CD4-positive, alpha-beta T cell treated with Interleukin-1 beta for 1 hour (primary cell): ENCODE results near the gene GALNT10.

Experiments
- DNase-seq, 2 donors: peaks; one replicate each; pipeline ENCODE4 v3.0.0-alpha.2; 2020 to 2022

The GALNT10 gene

GRCh38 chr5:154329519-154330040 lies 139.0 kb downstream of the GALNT10 start:
- no peak for DNase-seq

- no peak for DNase-seq
Measured at GRCh38 chr5:154330097-154330667, 139.6 kb downstream of the GALNT10 start.

- DNase-seq, result no peak
Measured at GRCh38 chr5:154331232-154331631, 140.7 kb downstream of the GALNT10 start.

GRCh38 chr5:154331924-154332323 lies 141.4 kb downstream of the GALNT10 start:
- DNase-seq, result no peak

GRCh38 chr5:154332451-154332850 lies 141.9 kb downstream of the GALNT10 start:
- DNase-seq, result no peak

- no peak for DNase-seq
Measured at GRCh38 chr5:154333016-154333415, 142.5 kb downstream of the GALNT10 start.

- DNase-seq, result no peak
Measured at GRCh38 chr5:154334406-154335064, 144.0 kb downstream of the GALNT10 start.

GRCh38 chr5:154335065-154335448 lies 144.5 kb downstream of the GALNT10 start:
- DNase-seq, result no peak

GRCh38 chr5:154341620-154342019 lies 151.1 kb downstream of the GALNT10 start:
- no peak for DNase-seq

GRCh38 chr5:154342211-154342610 lies 151.7 kb downstream of the GALNT10 start:
- no peak for DNase-seq

- DNase-seq, result no peak
Measured at GRCh38 chr5:154342963-154343362, 152.4 kb downstream of the GALNT10 start.

- no peak for DNase-seq
Measured at GRCh38 chr5:154344461-154344860, 153.9 kb downstream of the GALNT10 start.

- DNase-seq, result no peak
Measured at GRCh38 chr5:154345255-154345952, 154.9 kb downstream of the GALNT10 start.

- DNase-seq, result no peak
Measured at GRCh38 chr5:154346427-154346826, 155.9 kb downstream of the GALNT10 start.

GRCh38 chr5:154349626-154350264 lies 159.2 kb downstream of the GALNT10 start:
- DNase-seq, result no peak

- DNase-seq, result no peak
Measured at GRCh38 chr5:154351141-154351540, 160.6 kb downstream of the GALNT10 start.

- DNase-seq, result no peak
Measured at GRCh38 chr5:154351566-154351965, 161.0 kb downstream of the GALNT10 start.

GRCh38 chr5:154352960-154353548 lies 162.5 kb downstream of the GALNT10 start:
- DNase-seq, result no peak

GRCh38 chr5:154355129-154355611 lies 164.6 kb downstream of the GALNT10 start:
- DNase-seq, result no peak

- DNase-seq, result no peak
Measured at GRCh38 chr5:154356020-154356655, 165.6 kb downstream of the GALNT10 start.

- no peak for DNase-seq
Measured at GRCh38 chr5:154356958-154357357, 166.4 kb downstream of the GALNT10 start.

- DNase-seq, result no peak
Measured at GRCh38 chr5:154358516-154359220, 168.1 kb downstream of the GALNT10 start.
